ENCODE data around the gene GJA8.
"Not testable (repeated sequence)": the region's sequence is repeated elsewhere in the genome, so short reads cannot be mapped to it uniquely, and the experiment has no call there.

GJA8 gene

GRCh38 chr1:147902253-147902845 is at the start of gene GJA8:
Gene GJA8 (plus strand): TSS chr1:147902795. CDS start chr1:147907956, 5,161 bp downstream.
- no peak for DNase-seq (ENCODE audit: low read depth)

GRCh38 chr1:147853391-147853790 is 49.2 kb upstream of the GJA8 start:
- no peak for DNase-seq (ENCODE audit: low read depth)

DNA sequence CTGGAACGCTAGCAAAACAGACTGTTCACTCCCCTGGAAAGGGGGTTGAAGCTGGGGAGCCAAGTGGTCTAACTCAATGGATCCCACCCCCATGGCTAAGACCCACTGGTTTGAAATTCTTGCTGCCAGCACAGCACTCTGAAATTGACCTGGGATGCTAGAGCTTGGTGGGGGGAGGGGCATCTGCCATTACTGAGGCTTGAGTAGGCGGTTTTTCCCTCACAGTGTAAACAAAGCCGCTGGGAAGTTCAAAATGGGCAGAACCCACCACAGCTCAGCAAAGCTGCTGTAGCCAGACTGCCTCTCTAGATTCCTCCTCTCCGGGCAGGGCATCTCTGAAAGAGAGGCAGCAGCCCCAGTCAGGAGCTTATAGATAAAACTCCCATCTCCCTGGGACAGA is 47.6 kb upstream of the GJA8 start:
- not testable (repeated sequence) for DNase-seq (ENCODE audit: low read depth)

- DNase-seq (ENCODE audit: low read depth) = not testable (repeated sequence)
Measured at GRCh38 chr1:147855996-147856395, 46.6 kb upstream of the GJA8 start.

DNA sequence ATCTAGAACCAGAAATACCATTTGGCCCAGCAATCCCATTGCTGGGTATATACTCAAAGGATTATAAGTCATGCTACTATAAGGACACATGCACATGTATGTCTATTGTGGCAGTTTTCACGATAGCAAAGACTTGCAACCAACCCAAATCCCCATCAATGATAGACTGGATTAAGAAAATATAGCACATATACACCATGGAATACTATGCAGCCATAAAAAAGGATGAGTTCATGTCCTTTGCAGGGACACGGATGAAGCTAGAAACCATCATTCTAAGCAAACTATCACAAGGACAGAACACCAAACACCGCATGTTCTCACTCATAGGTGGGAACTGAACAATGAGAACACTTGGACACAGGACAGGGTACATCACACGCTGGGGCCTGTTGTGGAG is 35.4 kb upstream of the GJA8 start:
- not testable (repeated sequence) for DNase-seq (ENCODE audit: low read depth)

- no peak for DNase-seq (ENCODE audit: low read depth)
Measured at GRCh38 chr1:147878022-147878421, 24.6 kb upstream of the GJA8 start.

- DNase-seq (ENCODE audit: low read depth) = no peak
Measured at GRCh38 chr1:147879911-147880310, 22.7 kb upstream of the GJA8 start.

GRCh38 chr1:147882535-147882934 is 20.1 kb upstream of the GJA8 start:
- DNase-seq (ENCODE audit: low read depth) = no peak

- DNase-seq (ENCODE audit: low read depth) = peak; percentile 38
Measured at GRCh38 chr1:147890177-147890790, 12.3 kb upstream of the GJA8 start.

DNA sequence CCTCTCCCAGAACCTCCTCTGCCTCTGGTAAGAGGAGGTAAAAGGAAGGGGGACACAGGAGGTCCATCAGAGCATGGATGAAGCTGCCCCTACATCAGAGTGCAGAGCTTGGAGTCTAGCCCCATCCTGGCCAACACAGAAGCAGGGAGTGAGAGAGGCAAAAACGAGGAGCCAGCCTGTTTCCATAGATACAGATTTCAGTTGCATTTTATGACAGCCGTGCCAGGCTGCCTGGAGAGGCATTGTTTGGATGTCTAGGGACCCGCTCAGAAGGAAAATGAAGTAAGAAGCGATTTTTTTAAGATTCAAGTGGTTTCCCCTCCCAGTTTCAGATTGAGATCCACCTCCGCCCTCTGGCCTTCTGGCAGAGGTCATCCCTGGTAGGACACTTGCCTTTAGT is 11.5 kb upstream of the GJA8 start:
- no peak for DNase-seq (ENCODE audit: low read depth)

DNA sequence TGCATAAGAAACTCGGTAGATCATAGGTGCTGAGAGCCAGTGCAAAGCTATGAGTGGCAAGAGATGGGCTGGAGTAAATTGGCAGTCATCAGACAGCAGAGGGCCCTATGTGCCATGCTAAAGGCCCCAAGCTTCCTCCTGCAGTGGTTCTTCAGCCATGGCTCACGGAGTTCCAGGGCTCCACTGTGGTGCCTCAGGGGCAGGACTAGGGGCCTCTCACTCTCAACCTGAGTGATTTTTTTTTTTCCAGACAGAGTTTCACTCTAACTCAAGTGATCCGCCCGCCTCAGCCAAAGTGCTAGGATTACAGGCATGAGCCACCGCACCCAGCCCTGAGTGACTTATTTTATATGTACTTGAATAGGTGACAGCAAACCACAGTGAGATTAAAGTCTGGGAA is 10.4 kb upstream of the GJA8 start:
- DNase-seq (ENCODE audit: low read depth) = no peak

DNA sequence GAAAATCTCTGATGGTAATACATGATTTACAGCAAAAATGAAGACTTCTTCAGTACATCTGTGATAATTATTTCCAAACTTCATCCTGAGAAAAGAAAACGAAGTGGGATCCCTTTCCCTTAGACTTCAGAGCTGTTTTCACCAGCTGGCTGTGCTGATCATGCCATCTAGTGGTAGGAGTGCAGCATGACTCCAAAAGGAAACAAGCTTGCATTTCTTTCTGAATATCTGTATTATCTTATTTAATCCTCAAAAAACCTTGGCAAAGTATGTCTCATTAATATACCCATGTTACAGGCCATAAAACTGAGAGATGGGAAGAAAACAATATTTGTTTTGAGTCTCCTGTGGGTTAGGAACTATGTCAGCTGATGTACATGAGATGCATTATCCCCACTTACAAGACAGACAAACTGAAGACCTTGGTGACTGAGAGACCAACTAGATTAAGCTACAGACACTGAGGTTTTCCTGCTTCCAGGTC is 9.8 kb upstream of the GJA8 start:
- DNase-seq (ENCODE audit: low read depth) = no peak

- DNase-seq (ENCODE audit: low read depth) = no peak
Measured at GRCh38 chr1:147895123-147895522, 7.5 kb upstream of the GJA8 start.

- DNase-seq (ENCODE audit: low read depth) = no peak
Measured at GRCh38 chr1:147897029-147897752, 5.4 kb upstream of the GJA8 start.

DNA sequence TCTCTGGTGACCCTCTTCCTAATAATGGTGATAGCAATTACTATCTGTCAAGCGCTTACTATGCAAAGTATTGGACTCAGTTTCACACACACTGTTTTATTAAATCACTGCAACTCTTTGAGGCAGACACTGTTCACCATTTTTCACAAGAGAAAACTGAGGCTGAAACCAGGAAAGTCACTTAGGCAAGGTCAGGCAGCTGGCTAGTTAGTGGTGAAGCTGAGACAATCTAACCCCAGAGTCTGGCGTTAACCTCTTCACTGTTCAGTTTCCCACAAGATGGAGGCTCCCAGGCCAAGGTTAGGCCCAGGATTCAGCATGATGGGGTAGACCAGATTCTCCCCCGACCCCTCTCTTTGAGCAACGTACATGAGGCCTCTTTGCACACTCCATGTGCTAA is 4.8 kb upstream of the GJA8 start:
- no peak for DNase-seq (ENCODE audit: low read depth)

GRCh38 chr1:147904726-147905125 is 2.1 kb downstream of the GJA8 start:
- no peak for DNase-seq (ENCODE audit: low read depth)

GRCh38 chr1:147907786-147908509 is 5.4 kb downstream of the GJA8 start:
- DNase-seq (ENCODE audit: low read depth) = no peak

GRCh38 chr1:147912553-147912952 is 10.0 kb downstream of the GJA8 start:
- DNase-seq (ENCODE audit: low read depth) = no peak

DNA sequence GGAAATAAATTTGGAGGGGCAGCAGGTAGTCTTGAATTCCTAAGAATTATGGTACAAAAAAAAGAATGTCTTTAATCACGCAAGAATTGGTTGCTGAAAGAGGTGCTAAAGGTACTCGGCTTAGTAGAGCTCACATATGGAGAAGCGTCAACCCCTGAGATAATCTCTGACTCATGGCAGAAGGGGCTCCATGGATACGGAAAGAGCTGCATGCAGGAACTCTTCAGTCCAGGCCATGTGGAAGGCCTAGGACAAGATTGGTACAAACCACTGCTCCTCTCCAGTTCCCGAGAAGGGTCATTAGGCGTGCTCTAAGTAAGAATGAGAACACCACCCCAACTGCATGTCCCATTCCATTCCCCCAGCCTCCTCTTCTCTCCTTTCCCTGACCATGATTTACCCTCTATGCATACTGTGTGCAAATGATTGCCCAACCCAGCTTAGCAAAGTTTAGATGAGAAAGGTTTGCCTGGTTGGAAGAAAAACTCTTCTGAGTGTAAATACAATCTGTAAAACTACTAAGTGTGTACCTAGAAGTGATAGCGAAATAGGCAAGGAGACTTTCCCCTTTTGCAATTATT is 10.9 kb downstream of the GJA8 start:
- no peak for DNase-seq (ENCODE audit: low read depth)

DNA sequence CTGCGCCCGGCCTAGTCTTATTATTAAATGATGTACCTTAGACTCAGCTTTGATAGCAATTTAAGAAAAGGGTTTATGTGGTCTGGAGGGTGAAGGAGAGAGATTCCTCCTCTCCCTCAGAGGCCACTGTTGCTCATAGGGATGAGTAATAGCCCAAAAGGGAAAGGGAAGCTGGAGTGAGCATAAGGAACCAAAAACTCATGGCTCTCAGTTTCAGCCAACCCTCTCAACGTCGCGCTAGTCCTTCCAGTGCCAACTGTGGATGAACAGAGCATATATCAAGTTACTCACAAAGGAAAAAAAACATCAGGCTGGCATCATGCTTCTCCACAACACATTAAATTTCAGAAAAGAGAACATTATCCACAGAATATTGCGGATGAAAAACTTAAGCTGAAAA is 17.3 kb downstream of the GJA8 start:
- no peak for DNase-seq (ENCODE audit: low read depth)

GRCh38 chr1:147924813-147925212 is 22.2 kb downstream of the GJA8 start:
- no peak for DNase-seq (ENCODE audit: low read depth)

GRCh38 chr1:147927215-147927614 is 24.6 kb downstream of the GJA8 start:
- not testable (repeated sequence) for DNase-seq (ENCODE audit: low read depth)

All from CMK (cell line).